Measurements from ENCODE around the gene KNSTRN. TPM values are rescaled to one million over a fixed set of nuclear protein-coding genes. Genes with fewer than 3 reads are reported as not detected.

The KNSTRN gene
- total and polyA plus RNA-seq, 2 of the 4 experiments (the other 2 are of a cell fraction): 33.1 to 73.5 TPM

- H2AK5ac ChIP-seq (ENCODE audit: low read depth, low read length): no peak overlapping the region
- H3K9me3 ChIP-seq (ENCODE audit: control insufficient read depth, insufficient read depth, low read length): no peaks in the 10 kb centered on the region
- TF ChIP-seq ELK1 (IDR thresholded peaks at IDR 0.05; ENCODE audit: borderline replicate concordance, low read depth, low read length) (no peak), RFX5 (IDR thresholded peaks at IDR 0.05; ENCODE audit: low read depth, low read length) (no peak), CHD1 (IDR thresholded peaks at IDR 0.05; ENCODE audit: low read depth, low read length) (no peak), NFE2L2 (IDR thresholded peaks at IDR 0.05; ENCODE audit: low read depth, low read length) (no peak), RCOR1 (IDR thresholded peaks at IDR 0.05; ENCODE audit: insufficient replicate concordance, low read length) (no peak), SMC3 (IDR thresholded peaks at IDR 0.05; ENCODE audit: low read depth, low read length) (no peak), MXI1 (IDR thresholded peaks at IDR 0.05; ENCODE audit: borderline replicate concordance, low read depth, low read length) (no peak), CEBPB (IDR thresholded peaks at IDR 0.05; ENCODE audit: low read depth, low read length) (no peak), MAZ (IDR thresholded peaks at IDR 0.05; ENCODE audit: borderline replicate concordance, low read depth, low read length) (no peak), FOS (IDR thresholded peaks at IDR 0.05; ENCODE audit: low read depth, low read length) (no peak), MAFK (IDR thresholded peaks at IDR 0.05; ENCODE audit: low read depth, low read length) (no peak), USF2 (IDR thresholded peaks at IDR 0.05; ENCODE audit: low read depth, low read length) (no peak), BHLHE40 (IDR thresholded peaks at IDR 0.05; ENCODE audit: low read depth, low read length) (no peak)
- BruUV-seq (replicated peaks): no TSS peak
- no peak overlapping the region for H4K5ac ChIP-seq (ENCODE audit: low read depth, low read length)
- H3K9ac ChIP-seq (ENCODE audit: low read depth, low read length): no peak overlapping the region
- no peaks in the 10 kb centered on the region for H4K20me1 ChIP-seq (ENCODE audit: insufficient read depth, low read length)
- intact Hi-C loops (cut with micrococcal nuclease) (no loop called here), in situ Hi-C loops (cut with MboI; ENCODE audit: low sequenced_read_pairs) (no loop called here), dilution Hi-C loops (cut with HindIII; ENCODE audit: low sequenced_read_pairs, unreplicated experiment) (no loop called here)
- H2BK15ac ChIP-seq (ENCODE audit: low read depth, low read length): no peak overlapping the region
- H2AK9ac ChIP-seq (replicated peaks; ENCODE audit: low read depth, low read length, poor library complexity): no peak overlapping the region
- H3K36me3 ChIP-seq (ENCODE audit: control insufficient read depth, insufficient read depth, low read length): no peaks in the 10 kb centered on the region
- peaks cover 18% of the 10 kb centered on the region for H3K4me1 ChIP-seq (ENCODE audit: control insufficient read depth, insufficient read depth, low read length)
- no peak overlapping the region for H2BK20ac ChIP-seq (ENCODE audit: low read depth, low read length)
- no peak overlapping the region for H3K27ac ChIP-seq (ENCODE audit: insufficient read depth, low read length)
- H3K18ac ChIP-seq (ENCODE audit: low read depth, low read length): no peak overlapping the region
- no peak overlapping the region for H2BK120ac ChIP-seq (ENCODE audit: low read depth, low read length)
- H4K91ac ChIP-seq (ENCODE audit: insufficient read depth, low read depth, low read length): no peak overlapping the region
- no peak overlapping the region for H3K4ac ChIP-seq (ENCODE audit: low read depth, low read length)
- no peaks in the 10 kb centered on the region for H3K79me1 ChIP-seq (ENCODE audit: low read depth in 1 of 2, low read length in 2 of 2)
- no peak overlapping the region for H2BK5ac ChIP-seq (ENCODE audit: low read depth, low read length, poor library complexity, severe bottlenecking)
- H4K8ac ChIP-seq (ENCODE audit: low read depth in 2 of 2, low read length in 2 of 2): no peak overlapping the region
- H3K56ac ChIP-seq (ENCODE audit: extremely low read depth, insufficient read depth, low read length): no peak overlapping the region
- H3K23ac ChIP-seq (ENCODE audit: low read depth, low read length): no peak overlapping the region
- no peak overlapping the region for H3K14ac ChIP-seq (replicated peaks; ENCODE audit: low read depth, low read length)
- H3K9me1 ChIP-seq (ENCODE audit: insufficient read depth, low read length): peaks cover 6% of the 10 kb centered on the region; the same call in 1 of the 2 replicates
- H3K4me3 ChIP-seq (ENCODE audit: insufficient read depth, low read depth, low read length): no peak overlapping the region
- CTCF ChIA-PET: no interaction called here
- 90% methylated on average over 5 of the region's 11 CpGs; no CpG with 5 or more reads in 1 of the 2 experiments for WGBS, 2 experiments (ENCODE audit: extremely low coverage in 2 of 2, insufficient read length in 1 of 2)
- H3K27me3 ChIP-seq (ENCODE audit: control insufficient read depth, insufficient read depth, low read length): peaks cover 14% of the 10 kb centered on the region
- no peak for DNase-seq
- no peak overlapping the region for H2AFZ ChIP-seq (replicated peaks; ENCODE audit: low read length, poor library complexity)
- no peak overlapping the region for H3K4me2 ChIP-seq (ENCODE audit: low read depth, low read length)
- no peak for ATAC-seq (ENCODE audit: low read depth)
- POLR2A ChIA-PET (ENCODE audit: unreplicated experiment): no interaction called here
These were observed 34.7 kb upstream of the KNSTRN start for GRCh38 chr15:40347559-40348473.
